Heart left ventricle (tissue), 13 donors: ENCODE measurements around the gene RPS28.

ENCODE experiments used
- CTCF ChIP-seq, 12 donors: fragments of 200-600 bp; sonication (generic) in 4 of 12; IDR thresholded peaks; one replicate each; pipeline versions ENCODE4 v1.5.0 to v1.8.0; 2018 to 2022; ENCODE audit warnings: antibody characterized with exemption in 12 of 12, mild to moderate bottlenecking in 5 of 12
- POLR2A ChIP-seq, 2 donors: fragments of 450-650 bp; IDR thresholded peaks; one replicate each; pipeline ENCODE4 v1.6.1; 2017; ENCODE audit warnings: antibody characterized with exemption in 2 of 2, mild to moderate bottlenecking in 2 of 2, moderate library complexity in 2 of 2
- donor health status: ischemic (EF 13 %, LVEDD 7.1; RV severe dilation, severe dysfunction).
- donor health status: DM: no; HTN: yes; CAD: no.
- donor health status: DM: no; HTN: no; CAD: no.
- donor health status: ischemic (EF 25% LVEDD 6.9; RV normal size, moderate dysfunction).
- donor health status: ischemic (EF 25% LVEDD 5.7; RV mildly dilated, moderate dysfunction).
- donor health status: ischemic (EF 35%, LVEDD 5.7; RV mildly dilated, moderate dysfunction).
- donor health status: nonischemic (EF 11% LVEDD 7.7; RV severe dilation, severe dysfunction).
- donor health status: DM: yes; HTN: yes; CAD: no.
- donor health status: PGD.
- donor health status: ischemic (EF 29% LVEDD 5.4; RV normal size, mild dysfunction).
- donor health status: nonischemic (EF 23%, LVEDD 6.1; RV moderate dilation, normal function).

GRCh38 chr19:8307965-8308866 is 13.1 kb upstream of the RPS28 start, which contains the start of gene CD320:
- peak in 1 of 2 donors; percentile 71 for TF ChIP-seq POLR2A (IDR thresholded peaks at IDR 0.05)
- no peak for TF ChIP-seq CTCF (IDR thresholded peaks at IDR 0.05)
